ENCODE measurements around the gene PI4KA. TPM values are rescaled to one million over a fixed set of nuclear protein-coding genes. Genes with fewer than 3 reads are reported as not detected.

Gene PI4KA
- polyA plus RNA-seq, 1 of the 3 experiments (the other 2 are of a cell fraction): 30.0 TPM

GRCh38 chr22:20724676-20725454 lies 133.7 kb downstream of the PI4KA start (continued):
- TF ChIP-seq RFX5 (IDR thresholded peaks at IDR 0.05; ENCODE audit: low read length) (no peak), PBX3 (IDR thresholded peaks at IDR 0.05) (no peak), JUND (IDR thresholded peaks at IDR 0.05) (no peak), SMC3 (IDR thresholded peaks at IDR 0.05; ENCODE audit: low read depth, low read length) (no peak)

DNA sequence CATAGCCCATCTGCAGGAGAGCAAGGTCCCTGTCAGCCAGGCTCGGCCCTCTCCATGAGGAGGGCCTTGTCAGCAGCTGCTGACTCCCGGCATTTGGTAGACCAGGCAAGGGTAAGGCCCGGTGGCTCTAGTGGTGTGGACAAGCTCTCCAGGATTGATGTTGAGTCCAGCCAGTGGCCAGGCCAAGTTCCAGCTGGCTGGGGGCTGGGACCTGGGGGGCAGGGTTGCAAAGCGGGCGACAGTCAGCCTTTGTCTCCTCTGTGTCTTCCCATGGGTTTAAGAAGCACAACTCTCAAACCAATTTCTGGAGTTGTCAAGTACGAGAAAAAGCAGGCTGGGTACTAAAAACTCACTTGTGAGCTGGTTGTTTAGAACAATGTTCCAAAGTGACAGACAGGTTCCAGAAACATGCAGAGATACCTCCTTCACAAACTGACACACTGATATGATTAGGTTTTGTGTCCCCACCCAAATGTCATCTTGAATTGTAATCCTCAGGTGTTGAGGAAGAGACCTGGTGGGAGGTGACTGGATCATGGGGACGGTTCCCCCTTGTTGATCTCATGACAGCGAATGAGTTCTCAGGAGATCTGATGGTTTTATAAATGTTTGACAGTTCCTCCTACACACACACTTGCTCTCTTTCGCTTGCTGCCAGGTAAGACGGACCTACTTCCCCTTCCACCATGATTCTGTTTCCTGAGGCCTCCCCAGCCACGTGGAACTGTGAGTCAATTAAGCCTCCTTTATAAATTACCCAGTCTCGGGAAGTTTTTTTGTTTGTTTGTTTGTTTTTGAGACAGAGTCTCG lies 137.0 kb downstream of the PI4KA start:
- Histone ChIP-seq H3F3A (replicated peaks; ENCODE audit: insufficient read depth) (no peaks in the 10 kb centered on the region), H4K20me1 (ENCODE audit: insufficient read depth) (no peaks in the 10 kb centered on the region), H3K4me2 (no peak overlapping the region), H3K9me2 (no peaks in the 10 kb centered on the region), H2AFZ (ENCODE audit: low read depth) (no peak overlapping the region), H3K27ac (ENCODE audit: low read depth in 2 of 2, low read length in 1 of 2) (no peak overlapping the region), H3K79me2 (ENCODE audit: insufficient read depth) (no peaks in the 10 kb centered on the region), H3K4me1 (ENCODE audit: control insufficient read depth in 1 of 2, insufficient read depth in 2 of 2, low read depth in 1 of 2, low read length in 1 of 2) (no peaks in the 10 kb centered on the region), H3K36me3 (replicated peaks in 1 of 2; ENCODE audit: control insufficient read depth in 1 of 2, insufficient read depth in 2 of 2, low read length in 1 of 2) (peaks cover 0 to 8% of the 10 kb centered on the region in 2 experiments), H3K9ac (no peak overlapping the region), H3K27me3 (ENCODE audit: insufficient read depth) (no peaks in the 10 kb centered on the region), H3K9me3 (no peaks in the 10 kb centered on the region), H3K4me3 (ENCODE audit: low read depth in 2 of 2, low read length in 1 of 2) (no peak overlapping the region)
- no peak for DNase-seq
- WGBS (ENCODE audit: low lambda C conversion rate): 94% methylated on average over 10 of the region's 13 CpGs
- ChIA-PET POLR2A (no interaction called here), CTCF (interaction anchor here (0.9 kb wide), 1 partner anchor 20 kb away, joined by 3 read pairs; no protein-coding TSS in a partner anchor)
- TF ChIP-seq TAF1 (IDR thresholded peaks at IDR 0.05; ENCODE audit: borderline replicate concordance, low read depth, low read length): no peak
- no peak for TF ChIP-seq TCF12 (IDR thresholded peaks at IDR 0.05)
- no peak for TF ChIP-seq FOXM1 (IDR thresholded peaks at IDR 0.05; ENCODE audit: low read depth)
- TF ChIP-seq, protein P1, sequence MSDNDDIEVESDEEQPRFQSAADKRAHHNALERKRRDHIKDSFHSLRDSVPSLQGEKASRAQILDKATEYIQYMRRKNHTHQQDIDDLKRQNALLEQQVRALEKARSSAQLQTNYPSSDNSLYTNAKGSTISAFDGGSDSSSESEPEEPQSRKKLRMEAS (IDR thresholded peaks at IDR 0.05; ENCODE audit: low read depth): no peak
- TF ChIP-seq, protein P2, sequence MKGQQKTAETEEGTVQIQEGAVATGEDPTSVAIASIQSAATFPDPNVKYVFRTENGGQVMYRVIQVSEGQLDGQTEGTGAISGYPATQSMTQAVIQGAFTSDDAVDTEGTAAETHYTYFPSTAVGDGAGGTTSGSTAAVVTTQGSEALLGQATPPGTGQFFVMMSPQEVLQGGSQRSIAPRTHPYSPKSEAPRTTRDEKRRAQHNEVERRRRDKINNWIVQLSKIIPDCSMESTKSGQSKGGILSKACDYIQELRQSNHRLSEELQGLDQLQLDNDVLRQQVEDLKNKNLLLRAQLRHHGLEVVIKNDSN (IDR thresholded peaks at IDR 0.05; ENCODE audit: borderline replicate concordance, low read depth): no peak
- TF ChIP-seq PBX3 (IDR thresholded peaks at IDR 0.05): no peak
- TF ChIP-seq POLR2AphosphoS5 (IDR thresholded peaks at IDR 0.05; ENCODE audit: low read depth, low read length): no peak
- TF ChIP-seq EP300 (IDR thresholded peaks at IDR 0.05; ENCODE audit: borderline replicate concordance in 1 of 2, low read depth in 1 of 2, low read length in 1 of 2): no peak
- TF ChIP-seq MEF2A (IDR thresholded peaks at IDR 0.05; ENCODE audit: borderline replicate concordance, low read depth): no peak
- TF ChIP-seq RCOR1 (IDR thresholded peaks at IDR 0.05; ENCODE audit: low read length): no peak
- TF ChIP-seq FOSL2 (IDR thresholded peaks at IDR 0.05; ENCODE audit: borderline replicate concordance, low read depth): no peak
- no peak for TF ChIP-seq CTCF (IDR thresholded peaks at IDR 0.05)
- no peak for TF ChIP-seq RFX5 (IDR thresholded peaks at IDR 0.05; ENCODE audit: low read length)
- TF ChIP-seq FOXJ3 (CRISPR knock-in tag; IDR thresholded peaks at IDR 0.05): no peak
- TF ChIP-seq IRF3 (IDR thresholded peaks at IDR 0.05; ENCODE audit: low read depth, low read length): no peak
- no peak for TF ChIP-seq YY1 (IDR thresholded peaks at IDR 0.05; ENCODE audit: low read depth)

Data from SK-N-SH (cell line).